ENCODE results near the gene IL4R.
A peak's percentile ranks its signal among the peaks of the same experiment; 100 is the strongest.

IL4R gene

DNA sequence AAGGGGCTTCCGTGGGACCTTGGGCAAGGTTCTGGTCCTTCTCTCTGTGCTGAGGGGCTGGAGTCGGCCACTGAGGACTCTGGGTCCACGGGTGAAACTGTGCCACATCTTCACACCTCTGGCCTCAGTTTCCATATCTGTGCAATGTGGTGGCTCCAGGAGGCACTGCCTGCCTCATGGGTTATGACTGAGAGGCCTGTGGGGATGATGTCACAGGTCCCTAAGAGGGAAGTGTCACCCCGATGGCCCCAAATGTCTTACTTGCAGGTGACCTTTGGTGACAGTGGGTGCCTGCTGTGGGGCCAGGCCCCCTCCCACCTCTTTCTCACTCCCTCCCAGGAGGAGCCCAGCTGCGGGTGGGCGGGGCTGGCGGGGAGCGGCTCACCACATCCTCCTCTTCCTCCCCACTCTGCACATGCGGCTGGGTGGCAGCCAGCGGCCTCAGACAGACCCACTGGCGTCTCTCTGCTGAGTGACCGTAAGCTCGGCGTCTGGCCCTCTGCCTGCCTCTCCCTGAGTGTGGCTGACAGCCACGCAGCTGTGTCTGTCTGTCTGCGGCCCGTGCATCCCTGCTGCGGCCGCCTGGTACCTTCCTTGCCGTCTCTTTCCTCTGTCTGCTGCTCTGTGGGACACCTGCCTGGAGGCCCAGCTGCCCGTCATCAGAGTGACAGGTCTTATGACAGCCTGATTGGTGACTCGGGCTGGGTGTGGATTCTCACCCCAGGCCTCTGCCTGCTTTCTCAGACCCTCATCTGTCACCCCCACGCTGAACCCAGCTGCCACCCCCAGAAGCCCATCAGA, 88.2 kb downstream of the IL4R start, which contains the start of gene IL21R:
Gene IL21R (plus strand): TSS at position 407 of the 801 bp plus-strand sequence. CDS start 27,898 bp downstream, outside the sequence.
- Histone ChIP-seq H3K36me3 (ENCODE audit: control insufficient read depth in 1 of 2, insufficient read depth in 2 of 2, low read length in 2 of 2) (no peaks in the 10 kb centered on the region), H3K4me1 (ENCODE audit: control insufficient read depth in 1 of 2, insufficient read depth in 2 of 2, low read length in 2 of 2) (peaks cover 16 to 27% of the 10 kb centered on the region in 2 donors), H3K9me3 (ENCODE audit: control insufficient read depth in 1 of 2, low read length in 2 of 2) (no peaks in the 10 kb centered on the region), H3K4me3 (ENCODE audit: low read depth in 1 of 2, low read length in 2 of 2) (peak within 1 kb of the TSS; percentile 41 to 57), H3K9ac (ENCODE audit: low read depth in 1 of 2, low read length in 2 of 2) (peak within 1 kb of the TSS; percentile 33 to 39), H3K27ac (ENCODE audit: low read depth, low read length) (no peak within 1 kb of the TSS), H3K27me3 (ENCODE audit: control insufficient read depth in 1 of 2, insufficient read depth in 2 of 2, low read length in 2 of 2) (no peaks in the 10 kb centered on the region)

DNA sequence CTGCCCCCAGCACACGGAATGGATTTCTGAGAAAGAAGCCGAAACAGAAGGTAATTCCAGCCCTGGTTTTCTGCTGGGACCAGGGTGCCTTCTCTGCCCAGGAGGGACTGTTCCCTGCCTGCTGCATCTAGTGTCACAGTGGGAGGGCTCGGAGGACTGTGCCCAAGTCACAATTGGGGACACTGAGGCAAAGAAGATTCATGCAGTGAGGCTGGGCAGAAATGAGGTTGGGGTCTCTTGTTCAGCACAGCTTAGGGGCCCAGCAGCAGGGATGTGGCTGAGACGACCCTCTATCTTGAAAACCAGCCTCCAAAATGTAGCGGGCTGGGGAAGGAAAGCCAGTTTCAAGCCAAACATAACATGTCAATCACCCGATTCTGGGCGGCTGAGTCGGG, 88.8 kb downstream of the IL4R start:
- Histone ChIP-seq H3K9me3 (ENCODE audit: control insufficient read depth in 1 of 2, low read length in 2 of 2) (no peaks in the 10 kb centered on the region), H3K27me3 (ENCODE audit: control insufficient read depth in 1 of 2, insufficient read depth in 2 of 2, low read length in 2 of 2) (no peaks in the 10 kb centered on the region), H3K4me1 (ENCODE audit: control insufficient read depth in 1 of 2, insufficient read depth in 2 of 2, low read length in 2 of 2) (peaks cover 16 to 27% of the 10 kb centered on the region in 2 donors), H3K9ac (ENCODE audit: low read depth in 1 of 2, low read length in 2 of 2) (peak overlapping the region; percentile 20 to 39), H3K4me3 (ENCODE audit: low read depth in 1 of 2, low read length in 2 of 2) (peak overlapping the region; percentile 41 to 57), H3K27ac (ENCODE audit: low read depth, low read length) (no peak overlapping the region), H3K36me3 (ENCODE audit: control insufficient read depth in 1 of 2, insufficient read depth in 2 of 2, low read length in 2 of 2) (no peaks in the 10 kb centered on the region)

DNA sequence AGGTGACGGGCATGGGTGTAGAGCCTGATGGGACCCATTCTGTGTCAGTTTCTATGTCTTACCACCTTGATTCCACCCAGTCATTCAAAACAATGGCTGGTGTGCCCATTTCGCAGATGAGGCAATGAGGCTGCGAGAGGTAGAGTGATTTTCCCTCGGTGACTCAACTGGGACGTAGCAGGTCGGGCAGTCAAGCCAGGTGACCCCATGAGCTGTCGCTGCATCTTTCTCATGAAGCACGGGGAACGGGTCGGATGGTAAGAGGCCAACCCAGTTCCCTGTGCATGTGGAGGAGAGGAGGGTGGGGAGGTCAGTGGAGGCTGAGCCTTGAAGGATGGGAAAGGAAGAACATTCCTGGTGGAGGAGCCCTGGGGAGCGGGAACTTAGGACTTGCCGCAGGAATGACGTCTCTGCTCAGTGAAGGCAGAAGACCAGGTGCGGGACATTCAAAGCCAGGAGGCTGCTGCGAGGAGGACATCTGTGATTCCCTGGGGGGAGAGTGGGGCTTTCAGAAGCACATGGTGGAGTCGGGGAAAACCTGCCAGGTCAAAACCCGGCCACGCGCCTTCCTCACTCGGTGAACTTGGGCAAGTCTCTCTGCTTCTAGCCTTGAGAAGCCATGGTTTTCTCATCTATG, 89.3 kb downstream of the IL4R start:
- H3K4me3 ChIP-seq (ENCODE audit: low read depth in 1 of 2, low read length in 2 of 2) = peak overlapping the region; percentile 43 to 57
- H3K9ac ChIP-seq (ENCODE audit: low read depth in 1 of 2, low read length in 2 of 2) = peak overlapping the region; percentile 33 to 39
- no peaks in the 10 kb centered on the region for H3K9me3 ChIP-seq (ENCODE audit: control insufficient read depth in 1 of 2, low read length in 2 of 2)
- no peaks in the 10 kb centered on the region for H3K27me3 ChIP-seq (ENCODE audit: control insufficient read depth in 1 of 2, insufficient read depth in 2 of 2, low read length in 2 of 2)
- H3K27ac ChIP-seq (ENCODE audit: low read depth, low read length) = no peak overlapping the region
- no peaks in the 10 kb centered on the region for H3K36me3 ChIP-seq (ENCODE audit: control insufficient read depth in 1 of 2, insufficient read depth in 2 of 2, low read length in 2 of 2)
- peaks cover 18 to 27% of the 10 kb centered on the region in 2 donors for H3K4me1 ChIP-seq (ENCODE audit: control insufficient read depth in 1 of 2, insufficient read depth in 2 of 2, low read length in 2 of 2)

DNA sequence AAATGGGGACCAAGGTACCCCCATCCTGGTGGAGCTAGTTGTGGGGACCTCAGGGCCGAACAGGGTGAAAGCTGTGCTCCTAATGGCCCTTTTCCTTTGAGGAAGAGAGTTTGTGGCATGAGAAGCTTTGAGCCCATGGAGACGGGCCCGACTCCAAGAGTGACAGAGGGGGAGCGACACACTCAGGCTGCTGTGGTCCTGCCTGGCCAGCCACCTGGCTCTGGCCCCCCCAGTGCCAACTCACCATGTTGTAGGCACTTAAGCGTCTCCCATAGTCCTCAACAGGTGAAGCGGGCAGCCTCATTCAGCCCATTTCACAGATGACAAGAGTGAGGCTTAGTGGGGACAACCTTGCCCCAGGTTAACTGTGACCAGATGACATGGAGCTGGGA, 89.8 kb downstream of the IL4R start:
- peak overlapping the region; percentile 43 to 57 for H3K4me3 ChIP-seq (ENCODE audit: low read depth in 1 of 2, low read length in 2 of 2)
- H3K9ac ChIP-seq (ENCODE audit: low read depth in 1 of 2, low read length in 2 of 2) = peak overlapping the region in 1 of 2 donors; percentile 18
- H3K27me3 ChIP-seq (ENCODE audit: control insufficient read depth in 1 of 2, insufficient read depth in 2 of 2, low read length in 2 of 2) = no peaks in the 10 kb centered on the region
- H3K27ac ChIP-seq (ENCODE audit: low read depth, low read length) = no peak overlapping the region
- H3K9me3 ChIP-seq (ENCODE audit: control insufficient read depth in 1 of 2, low read length in 2 of 2) = no peaks in the 10 kb centered on the region
- no peaks in the 10 kb centered on the region for H3K36me3 ChIP-seq (ENCODE audit: control insufficient read depth in 1 of 2, insufficient read depth in 2 of 2, low read length in 2 of 2)
- H3K4me1 ChIP-seq (ENCODE audit: control insufficient read depth in 1 of 2, insufficient read depth in 2 of 2, low read length in 2 of 2) = peaks cover 22 to 27% of the 10 kb centered on the region in 2 donors

- Histone ChIP-seq H3K9me3 (ENCODE audit: control insufficient read depth in 1 of 2, low read length in 2 of 2) (no peaks in the 10 kb centered on the region), H3K36me3 (ENCODE audit: control insufficient read depth in 1 of 2, insufficient read depth in 2 of 2, low read length in 2 of 2) (no peaks in the 10 kb centered on the region), H3K4me1 (ENCODE audit: control insufficient read depth in 1 of 2, insufficient read depth in 2 of 2, low read length in 2 of 2) (peaks cover 22 to 24% of the 10 kb centered on the region in 2 donors), H3K4me3 (ENCODE audit: low read depth in 1 of 2, low read length in 2 of 2) (peak overlapping the region in 1 of 2 donors; percentile 43), H3K27me3 (ENCODE audit: control insufficient read depth in 1 of 2, insufficient read depth in 2 of 2, low read length in 2 of 2) (no peaks in the 10 kb centered on the region), H3K9ac (ENCODE audit: low read depth in 1 of 2, low read length in 2 of 2) (peak overlapping the region in 1 of 2 donors; percentile 18), H3K27ac (ENCODE audit: low read depth, low read length) (no peak overlapping the region)
These were observed 90.5 kb downstream of the IL4R start for GRCh38 chr16:27404163-27404823.

DNA sequence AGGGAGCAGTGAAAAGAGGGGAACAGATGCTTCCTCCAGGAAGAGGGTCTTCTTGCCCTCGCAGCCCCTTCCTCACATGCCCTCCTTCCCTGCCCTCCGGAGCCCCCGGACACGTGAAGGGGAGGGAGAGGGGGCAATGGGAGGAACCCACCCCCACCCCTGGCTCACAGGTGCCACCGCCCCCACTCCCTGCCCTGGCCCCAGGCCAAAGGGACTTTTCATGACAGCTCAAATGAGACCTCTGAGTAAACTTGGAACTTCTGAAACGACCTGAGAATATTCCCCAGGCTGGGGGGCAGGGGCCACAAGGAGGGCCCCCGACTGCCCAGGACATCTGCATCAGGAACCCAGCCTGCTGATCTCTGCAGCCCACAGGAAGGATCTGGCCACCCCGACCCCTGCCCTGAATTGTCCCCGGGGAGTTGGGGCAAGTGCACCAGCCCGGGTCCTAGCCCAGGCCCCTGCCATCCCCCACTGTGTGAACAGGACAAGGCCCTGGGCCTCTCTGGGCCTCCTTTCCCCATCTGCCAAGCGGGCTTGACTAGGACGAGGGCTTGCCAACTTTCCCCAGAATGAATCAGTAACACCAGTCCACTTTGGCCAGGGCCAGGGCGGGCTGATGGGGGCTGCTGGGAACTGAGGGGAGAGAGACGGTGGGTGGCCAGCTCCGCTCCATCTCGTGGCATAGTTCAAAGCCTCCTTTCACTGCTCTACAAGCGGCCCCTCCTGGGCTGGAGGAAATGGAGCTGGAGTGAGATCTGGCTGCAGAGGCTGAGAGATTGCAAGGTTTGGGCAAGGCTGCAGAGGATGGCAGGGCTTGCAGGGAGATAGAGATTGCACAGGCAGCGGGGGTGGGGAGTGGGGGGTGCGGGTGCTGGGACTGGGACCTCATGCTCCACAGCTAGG, 92.0 kb downstream of the IL4R start:
- H3K27ac ChIP-seq (ENCODE audit: low read depth, low read length) = no peak overlapping the region
- no peak overlapping the region for H3K4me3 ChIP-seq (ENCODE audit: low read depth in 1 of 2, low read length in 2 of 2)
- H3K36me3 ChIP-seq (ENCODE audit: control insufficient read depth in 1 of 2, insufficient read depth in 2 of 2, low read length in 2 of 2) = no peaks in the 10 kb centered on the region
- no peak overlapping the region for H3K9ac ChIP-seq (ENCODE audit: low read depth in 1 of 2, low read length in 2 of 2)
- peaks cover 22% of the 10 kb centered on the region in 2 donors for H3K4me1 ChIP-seq (ENCODE audit: control insufficient read depth in 1 of 2, insufficient read depth in 2 of 2, low read length in 2 of 2)
- no peaks in the 10 kb centered on the region for H3K27me3 ChIP-seq (ENCODE audit: control insufficient read depth in 1 of 2, insufficient read depth in 2 of 2, low read length in 2 of 2)
- H3K9me3 ChIP-seq (ENCODE audit: control insufficient read depth in 1 of 2, low read length in 2 of 2) = no peaks in the 10 kb centered on the region

DNA sequence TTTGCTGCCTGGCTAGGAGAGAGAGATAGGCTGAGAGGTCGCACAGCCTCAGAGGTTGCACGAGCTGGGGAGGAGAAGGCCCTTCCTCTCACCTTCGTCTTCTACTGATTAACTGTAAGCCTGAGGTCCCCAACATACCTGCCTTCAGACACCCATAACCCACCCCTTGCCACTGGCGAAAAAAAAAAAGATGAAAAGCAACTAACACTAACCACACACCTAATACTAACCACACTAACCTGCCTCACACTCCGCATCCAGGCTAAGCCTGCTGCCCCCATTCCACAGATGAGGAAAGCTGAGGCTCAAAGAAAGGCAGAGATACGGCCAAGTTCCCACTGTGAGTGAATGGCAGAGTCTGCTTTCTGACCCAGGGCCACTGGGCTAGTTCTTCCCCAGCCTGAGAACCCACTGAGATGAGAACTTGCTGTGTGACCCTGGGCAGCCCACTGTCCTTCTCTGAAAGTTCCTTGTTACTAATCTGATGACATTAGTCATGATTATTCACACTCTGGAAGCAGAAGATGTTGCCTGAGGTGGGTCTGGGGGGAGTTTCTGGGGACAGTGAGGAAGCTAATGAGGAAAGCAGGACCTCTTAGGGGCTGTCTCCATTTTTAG, 92.8 kb downstream of the IL4R start:
- Histone ChIP-seq H3K36me3 (ENCODE audit: control insufficient read depth in 1 of 2, insufficient read depth in 2 of 2, low read length in 2 of 2) (no peaks in the 10 kb centered on the region), H3K27ac (ENCODE audit: low read depth, low read length) (no peak overlapping the region), H3K4me1 (ENCODE audit: control insufficient read depth in 1 of 2, insufficient read depth in 2 of 2, low read length in 2 of 2) (peaks cover 16% of the 10 kb centered on the region in 2 donors), H3K9ac (ENCODE audit: low read depth in 1 of 2, low read length in 2 of 2) (no peak overlapping the region), H3K27me3 (ENCODE audit: control insufficient read depth in 1 of 2, insufficient read depth in 2 of 2, low read length in 2 of 2) (no peaks in the 10 kb centered on the region), H3K4me3 (ENCODE audit: low read depth in 1 of 2, low read length in 2 of 2) (no peak overlapping the region), H3K9me3 (ENCODE audit: control insufficient read depth in 1 of 2, low read length in 2 of 2) (no peaks in the 10 kb centered on the region)

GRCh38 chr16:27407133-27407532, 93.4 kb downstream of the IL4R start:
- H3K27me3 ChIP-seq (ENCODE audit: control insufficient read depth in 1 of 2, insufficient read depth in 2 of 2, low read length in 2 of 2) = no peaks in the 10 kb centered on the region

GRCh38 chr16:27408012-27408601, 94.3 kb downstream of the IL4R start:
- Histone ChIP-seq H3K4me3 (ENCODE audit: low read depth in 1 of 2, low read length in 2 of 2) (no peak overlapping the region), H3K9ac (ENCODE audit: low read depth in 1 of 2, low read length in 2 of 2) (no peak overlapping the region), H3K36me3 (ENCODE audit: control insufficient read depth in 1 of 2, insufficient read depth in 2 of 2, low read length in 2 of 2) (no peaks in the 10 kb centered on the region), H3K27ac (ENCODE audit: low read depth, low read length) (no peak overlapping the region), H3K9me3 (ENCODE audit: control insufficient read depth in 1 of 2, low read length in 2 of 2) (no peaks in the 10 kb centered on the region), H3K4me1 (ENCODE audit: control insufficient read depth in 1 of 2, insufficient read depth in 2 of 2, low read length in 2 of 2) (peaks cover 3 to 7% of the 10 kb centered on the region in 2 donors), H3K27me3 (ENCODE audit: control insufficient read depth in 1 of 2, insufficient read depth in 2 of 2, low read length in 2 of 2) (no peaks in the 10 kb centered on the region)

More at GRCh38 chr16:27407133-27407532, 93.4 kb downstream of the IL4R start:
- H3K9me3 ChIP-seq (ENCODE audit: control insufficient read depth in 1 of 2, low read length in 2 of 2) = no peaks in the 10 kb centered on the region
- no peak overlapping the region for H3K9ac ChIP-seq (ENCODE audit: low read depth in 1 of 2, low read length in 2 of 2)
- H3K4me3 ChIP-seq (ENCODE audit: low read depth in 1 of 2, low read length in 2 of 2) = no peak overlapping the region
- peaks cover 12 to 13% of the 10 kb centered on the region in 2 donors for H3K4me1 ChIP-seq (ENCODE audit: control insufficient read depth in 1 of 2, insufficient read depth in 2 of 2, low read length in 2 of 2)
- no peak overlapping the region for H3K27ac ChIP-seq (ENCODE audit: low read depth, low read length)
- no peaks in the 10 kb centered on the region for H3K36me3 ChIP-seq (ENCODE audit: control insufficient read depth in 1 of 2, insufficient read depth in 2 of 2, low read length in 2 of 2)

Data from duodenal mucosa (tissue), 2 donors.